Measurements from ENCODE around the gene ASCL1.

Gene ASCL1

GRCh38 chr12:102951841-102952240 is 5.6 kb upstream of the ASCL1 start (continued):
- TF ChIP-seq ZNF274 (IDR thresholded peaks at IDR 0.05; ENCODE audit: low read length), result no peak
- no peak for TF ChIP-seq ZNF274 (tag by site-specific recombination; IDR thresholded peaks at IDR 0.05; ENCODE audit: borderline replicate concordance)
- no peak for TF ChIP-seq INSM2 (tag by site-specific recombination; IDR thresholded peaks at IDR 0.05)
- no peak for TF ChIP-seq ZNF701 (tag by site-specific recombination; IDR thresholded peaks at IDR 0.05)
- no peak for TF ChIP-seq ZBTB21 (tag by site-specific recombination; IDR thresholded peaks at IDR 0.05)
- TF ChIP-seq ZBTB49 (tag by site-specific recombination; IDR thresholded peaks at IDR 0.05; ENCODE audit: low read depth), result no peak

- H3K4me1 ChIP-seq (ENCODE audit: control insufficient read depth, insufficient read depth, low read length), result no peaks in the 10 kb centered on the region
- no peaks in the 10 kb centered on the region for H3K9me3 ChIP-seq (ENCODE audit: control insufficient read depth, insufficient read depth, low read depth, low read length)
- no peaks in the 10 kb centered on the region for H3K36me3 ChIP-seq (ENCODE audit: control insufficient read depth in 2 of 2, insufficient read depth in 1 of 2, low read length in 2 of 2)
- TF ChIP-seq ZNF311 (tag by site-specific recombination; IDR thresholded peaks at IDR 0.05; ENCODE audit: borderline replicate concordance) (no peak), ZNF621 (tag by site-specific recombination; IDR thresholded peaks at IDR 0.05) (no peak), ZNF24 (tag by site-specific recombination; IDR thresholded peaks at IDR 0.05) (no peak), ZNF132 (tag by site-specific recombination; IDR thresholded peaks at IDR 0.05; ENCODE audit: borderline replicate concordance) (no peak), SCRT2 (tag by site-specific recombination; IDR thresholded peaks at IDR 0.05) (no peak), ZNF404 (tag by site-specific recombination; IDR thresholded peaks at IDR 0.05) (no peak), ZNF521 (tag by site-specific recombination; IDR thresholded peaks at IDR 0.05) (no peak), ZNF248 (tag by site-specific recombination; IDR thresholded peaks at IDR 0.05) (no peak), ZNF335 (tag by site-specific recombination; conservative IDR thresholded peaks at IDR 0.05) (no peak), ZBTB1 (tag by site-specific recombination; IDR thresholded peaks at IDR 0.05) (no peak), ZNF391 (tag by site-specific recombination; IDR thresholded peaks at IDR 0.05; ENCODE audit: borderline replicate concordance, low read depth) (no peak), ZNF416 (tag by site-specific recombination; IDR thresholded peaks at IDR 0.05) (no peak), SETDB1 (IDR thresholded peaks at IDR 0.05; ENCODE audit: insufficient read length, low read length) (no peak), ZNF155 (tag by site-specific recombination; IDR thresholded peaks at IDR 0.05) (no peak)
- POLR2A ChIA-PET, result no interaction called here
- H3K4me3 ChIP-seq (ENCODE audit: low read depth, low read length), result no peak overlapping the region
- H3K27ac ChIP-seq (ENCODE audit: extremely low read depth, low read depth, low read length), result no peak overlapping the region
- CTCF ChIA-PET, result interaction anchor here (0.6 to 8.0 kb wide), 3 partner anchors 21 to 595 kb away, joined by 3 to 77 read pairs (median 4); no protein-coding TSS in a partner anchor
Observed at GRCh38 chr12:102953221-102953620, 4.3 kb upstream of the ASCL1 start.

GRCh38 chr12:102954134-102954533 is 3.3 kb upstream of the ASCL1 start:
- Histone ChIP-seq H3K9me3 (ENCODE audit: control insufficient read depth, insufficient read depth, low read depth, low read length) (no peaks in the 10 kb centered on the region), H3K4me1 (ENCODE audit: control insufficient read depth, insufficient read depth, low read length) (no peaks in the 10 kb centered on the region), H3K27ac (ENCODE audit: extremely low read depth, low read depth, low read length) (no peak overlapping the region), H3K4me3 (ENCODE audit: low read depth, low read length) (no peak overlapping the region), H3K36me3 (ENCODE audit: control insufficient read depth in 2 of 2, insufficient read depth in 1 of 2, low read length in 2 of 2) (no peaks in the 10 kb centered on the region)
- TF ChIP-seq RBAK (tag by site-specific recombination; IDR thresholded peaks at IDR 0.05), result no peak
- CTCF ChIA-PET, result interaction anchor here (0.6 kb wide), 1 partner anchor 541 kb away, joined by 4 read pairs; no protein-coding TSS in a partner anchor
- POLR2A ChIA-PET, result no interaction called here

All from HEK293 (cell line).